SK-N-MC (cell line): ENCODE data around the gene PLEKHM3.

Source experiments
- DNase-seq: peaks from one replicate; pipeline ENCODE4 v3.0.0-alpha.2; 2011; ENCODE audit warnings: low read depth, low spot score
- H3K27ac ChIP-seq: fragments of 200-600 bp; sonication (generic); 2 replicates; pipeline ENCODE4 v1.5.1; 2016; ENCODE audit warnings: mixed run types
- H3K36me3 ChIP-seq: fragments of 200-600 bp; sonication (generic); 2 replicates; pipeline ENCODE4 v1.6.1; 2017; ENCODE audit warnings: antibody characterized with exemption, low read length, mixed read lengths; ENCODE audit not compliant: insufficient read depth
- H3K4me3 ChIP-seq: fragments of 200-600 bp; sonication (generic); 2 replicates; pipeline ENCODE4 v1.5.1; 2016
- H3K9ac ChIP-seq: fragments of 200-600 bp; sonication (generic); 2 replicates; pipeline ENCODE4 v1.8.0; 2017; ENCODE audit warnings: mixed run types, mixed read lengths; ENCODE audit not compliant: insufficient read length
- H3K9me3 ChIP-seq: fragments of 200-600 bp; sonication (generic); 2 replicates; pipeline ENCODE4 v1.6.1; 2017; ENCODE audit warnings: low read depth, mild to moderate bottlenecking, antibody characterized with exemption, low read length, moderate library complexity, mixed read lengths
- EZH2 ChIP-seq: fragments of 200-600 bp; sonication (generic); IDR thresholded peaks from one replicate; pipeline ENCODE4 v1.6.1; 2017; ENCODE audit warnings: antibody characterized with exemption
- FOXP2 ChIP-seq: optimal IDR thresholded peaks from 2 replicates; pipeline ENCODE3; 2011; ENCODE audit warnings: mild to moderate bottlenecking, moderate library complexity; ENCODE audit not compliant: insufficient read depth; ENCODE audit errors: extremely low read length, control extremely low read depth
- POLR2AphosphoS5 ChIP-seq: IDR thresholded peaks from 2 replicates; pipeline ENCODE4 v1.6.1; 2012; ENCODE audit warnings: mild to moderate bottlenecking, low read depth, low read length, borderline replicate concordance

Gene PLEKHM3

GRCh38 chr2:207782238-207783030 is 242.9 kb downstream of the PLEKHM3 start:
- no peak for DNase-seq
- Histone ChIP-seq H3K9me3 (no peaks in the 10 kb centered on the region), H3K9ac (no peak overlapping the region), H3K36me3 (no peaks in the 10 kb centered on the region), H3K27ac (no peak overlapping the region), H3K4me3 (no peak overlapping the region)
- TF ChIP-seq FOXP2, result no peak
- no peak for TF ChIP-seq POLR2AphosphoS5

- Histone ChIP-seq H3K36me3 (no peaks in the 10 kb centered on the region), H3K4me3 (no peak overlapping the region), H3K9ac (no peak overlapping the region), H3K9me3 (no peaks in the 10 kb centered on the region), H3K27ac (no peak overlapping the region)
- DNase-seq, result no peak
- TF ChIP-seq FOXP2 (no peak), EZH2 (no peak), POLR2AphosphoS5 (no peak)
Observed at GRCh38 chr2:207779523-207779922, 245.8 kb downstream of the PLEKHM3 start.

GRCh38 chr2:207778298-207778882 is 246.9 kb downstream of the PLEKHM3 start:
- TF ChIP-seq EZH2 (no peak), POLR2AphosphoS5 (no peak), FOXP2 (no peak)
- H3K9ac ChIP-seq, result no peak overlapping the region
- H3K4me3 ChIP-seq, result no peak overlapping the region
- H3K9me3 ChIP-seq, result no peaks in the 10 kb centered on the region
- DNase-seq, result no peak
- no peak overlapping the region for H3K27ac ChIP-seq
- H3K36me3 ChIP-seq, result no peaks in the 10 kb centered on the region

- Histone ChIP-seq H3K9me3 (no peaks in the 10 kb centered on the region), H3K36me3 (no peaks in the 10 kb centered on the region), H3K27ac (no peak overlapping the region), H3K4me3 (no peak overlapping the region), H3K9ac (no peak overlapping the region)
- TF ChIP-seq FOXP2 (no peak), POLR2AphosphoS5 (no peak), EZH2 (no peak)
- DNase-seq, result no peak
Observed at GRCh38 chr2:207777124-207777523, 248.2 kb downstream of the PLEKHM3 start.

- DNase-seq, result no peak
- TF ChIP-seq POLR2AphosphoS5, result no peak
- no peak for TF ChIP-seq EZH2
- TF ChIP-seq FOXP2, result no peak
- H3K9ac ChIP-seq, result no peak overlapping the region
- no peaks in the 10 kb centered on the region for H3K9me3 ChIP-seq
- no peak overlapping the region for H3K27ac ChIP-seq
- no peaks in the 10 kb centered on the region for H3K36me3 ChIP-seq
- no peak overlapping the region for H3K4me3 ChIP-seq
Observed at GRCh38 chr2:207775473-207775872, 249.9 kb downstream of the PLEKHM3 start.

- no peak for DNase-seq
- Histone ChIP-seq H3K36me3 (no peaks in the 10 kb centered on the region), H3K9me3 (no peaks in the 10 kb centered on the region), H3K9ac (peak overlapping the region; percentile 59), H3K4me3 (peak overlapping the region; percentile 53), H3K27ac (peak overlapping the region; percentile 90)
- TF ChIP-seq EZH2 (no peak), POLR2AphosphoS5 (no peak), FOXP2 (no peak)
Observed at GRCh38 chr2:207772844-207773205, 252.5 kb downstream of the PLEKHM3 start.

DNA sequence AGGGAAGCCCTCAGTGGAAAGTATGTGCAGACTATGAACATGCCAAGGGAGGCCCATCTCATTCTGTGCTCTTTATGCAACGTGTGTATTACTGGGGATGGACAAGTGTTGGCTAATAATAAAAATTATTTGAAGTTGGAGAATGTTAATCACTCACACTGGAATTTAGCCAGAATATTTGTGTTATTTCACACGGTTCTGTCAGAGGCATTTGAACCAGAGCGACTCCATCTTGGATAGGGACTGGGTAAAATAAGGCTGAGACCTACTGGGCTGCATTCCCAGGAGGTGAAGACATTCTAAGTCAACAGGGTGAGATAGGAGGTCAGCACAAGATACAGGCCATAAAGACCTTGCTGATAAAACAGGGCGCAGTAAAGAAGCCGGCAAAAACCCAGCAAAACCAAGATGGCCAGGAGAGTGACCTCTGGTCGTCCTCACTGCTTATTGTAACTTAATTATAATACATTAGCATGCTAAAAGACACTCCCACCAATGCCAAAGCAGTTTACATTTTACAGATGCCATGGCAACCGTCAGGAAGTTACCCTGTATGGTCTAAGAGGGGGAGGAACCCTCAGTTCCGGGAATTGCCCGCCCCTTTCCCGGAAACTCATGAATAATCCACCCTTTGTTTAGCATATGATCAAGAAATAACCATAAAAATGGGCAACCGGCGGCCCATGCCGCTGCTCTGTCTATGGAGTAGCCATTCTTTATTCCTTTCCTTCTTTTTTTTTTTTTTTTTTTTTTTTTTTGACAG is 253.1 kb downstream of the PLEKHM3 start:
- H3K9me3 ChIP-seq, result no peaks in the 10 kb centered on the region
- DNase-seq, result peak; percentile 73
- H3K4me3 ChIP-seq, result peak overlapping the region; percentile 53
- H3K27ac ChIP-seq, result peak overlapping the region; percentile 90
- peak; percentile 45 for TF ChIP-seq POLR2AphosphoS5
- no peak for TF ChIP-seq FOXP2
- TF ChIP-seq EZH2, result no peak
- H3K36me3 ChIP-seq, result no peaks in the 10 kb centered on the region; the same call in 1 of the 2 replicates
- peak overlapping the region; percentile 59 for H3K9ac ChIP-seq

DNA sequence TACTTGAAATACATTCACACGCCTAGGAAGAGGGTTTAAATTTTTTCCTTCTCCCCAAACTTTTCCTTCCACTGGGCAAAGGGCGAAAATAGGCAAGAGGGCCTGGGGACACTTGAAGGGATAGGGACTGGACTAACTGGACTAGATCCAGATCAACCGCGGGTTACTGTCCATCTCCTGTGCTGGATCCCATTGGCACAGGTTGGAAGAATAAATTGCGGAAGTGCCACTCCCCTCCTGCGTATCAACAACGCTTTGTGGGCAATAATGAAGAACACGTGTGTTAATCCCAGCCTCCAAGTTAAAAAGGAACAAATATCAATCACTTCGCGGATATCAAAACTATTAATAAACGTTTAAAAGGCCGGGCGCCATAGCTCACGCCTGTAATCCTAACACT is 253.9 kb downstream of the PLEKHM3 start:
- TF ChIP-seq POLR2AphosphoS5 (no peak), FOXP2 (no peak), EZH2 (no peak)
- Histone ChIP-seq H3K36me3 (no peaks in the 10 kb centered on the region; the same call in 1 of the 2 replicates), H3K4me3 (peak overlapping the region; percentile 63), H3K9me3 (no peaks in the 10 kb centered on the region), H3K27ac (peak overlapping the region; percentile 90), H3K9ac (no peak overlapping the region)
- DNase-seq, result no peak
